Esophagus muscularis mucosa (tissue), 4 donors: Measurements from ENCODE around the gene NKX2-1. TPM values are rescaled to one million over a fixed set of nuclear protein-coding genes. Genes with fewer than 3 reads are reported as not detected.

Source experiments
- DNase-seq: peaks from one replicate; pipeline ENCODE4 v3.0.0-alpha.2; 2017; ENCODE audit errors: extremely low spot score
- H3K27ac ChIP-seq, 4 donors: fragments of 200-600 bp; sonication (generic); replicated peaks in 1 of 4; 1 replicate in 3 of 4; 2 replicates in 1 of 4; pipeline ENCODE4 v1.5.1; 2016 to 2019; ENCODE audit warnings: mild to moderate bottlenecking in 1 of 4
- H3K27me3 ChIP-seq, 4 donors: fragments of 200-600 bp; sonication (generic); one replicate each; pipeline versions ENCODE4 v1.5.1 to v1.6.0; 2016 to 2019
- H3K36me3 ChIP-seq, 4 donors: fragments of 200-600 bp; sonication (generic); one replicate each; pipeline ENCODE4 v1.5.1; 2016 to 2019
- H3K4me1 ChIP-seq, 4 donors: fragments of 200-600 bp; sonication (generic); one replicate each; pipeline ENCODE4 v1.5.1; 2016 to 2019
- H3K4me3 ChIP-seq, 4 donors: fragments of 200-600 bp; sonication (generic); 1 replicate in 2 of 4; 2 replicates in 2 of 4; pipeline ENCODE4 v1.5.1; 2016 to 2019; ENCODE audit warnings: mild to moderate bottlenecking in 4 of 4, moderate library complexity in 1 of 4
- H3K9me3 ChIP-seq, 4 donors: fragments of 200-600 bp; sonication (generic); 1 replicate in 3 of 4; 2 replicates in 1 of 4; pipeline ENCODE4 v1.5.1; 2016 to 2019
- CTCF ChIP-seq, 3 experiments: fragments of 200-600 bp in 2 of 3; fragments of 450-650 bp in 1 of 3; sonication (generic) in 2 of 3; IDR thresholded peaks; one replicate each; pipeline ENCODE4 v1.5.1; 2017 to 2019; ENCODE audit warnings: antibody characterized with exemption in 3 of 3, mild to moderate bottlenecking in 2 of 3, moderate library complexity in 1 of 3
- EP300 ChIP-seq: sonication (generic); formaldehyde crosslinking; IDR thresholded peaks from one replicate; pipeline ENCODE4 v1.6.1; 2017; ENCODE audit warnings: antibody characterized with exemption
- POLR2A ChIP-seq: fragments of 450-650 bp; IDR thresholded peaks from one replicate; pipeline ENCODE4 v1.6.1; 2017; ENCODE audit warnings: antibody characterized with exemption, moderate library complexity, mild to moderate bottlenecking, low read depth
- POLR2AphosphoS5 ChIP-seq, 2 donors: sonication (generic); formaldehyde crosslinking; IDR thresholded peaks; one replicate each; pipeline ENCODE4 v1.6.1; 2017; ENCODE audit warnings: antibody characterized with exemption in 2 of 2
- WGBS: methylation state at CpG from one replicate; pipeline ENCODE4 v1.1.5; 2018; 5-methylcytosine and 5-hydroxymethylcytosine counted together
- intact Hi-C: fragments of 100-400 bp; cut with DNase I; formaldehyde crosslinking; loops from one replicate; pipeline ENCODE4 v1.15.1; 2023
- total RNA-seq, 4 donors: library from RNA; depleted of rRNA; stranded (reverse); fragments of >200 nt; gene quantifications; one replicate each; pipeline versions ENCODE4 v1.1.0 to v1.2.1, GENCODE V29; 2016

The NKX2-1 gene
- total RNA-seq, 4 donors from 2014 or later, result 0.45 to 0.92 TPM; not detected in 2

GRCh38 chr14:36467332-36467731, 52.7 kb downstream of the NKX2-1 start:
- Histone ChIP-seq H3K4me1 (no peaks in the 10 kb centered on the region), H3K27me3 (peaks cover 0 to 14% (median 0%) of the 10 kb centered on the region in 4 donors), H3K9me3 (no peaks in the 10 kb centered on the region), H3K4me3 (no peak overlapping the region), H3K27ac (no peak overlapping the region), H3K36me3 (no peaks in the 10 kb centered on the region)
- TF ChIP-seq CTCF (IDR thresholded peaks at IDR 0.05), result no peak
- no peak for TF ChIP-seq EP300
- TF ChIP-seq POLR2A, result no peak
- TF ChIP-seq POLR2AphosphoS5 (IDR thresholded peaks at IDR 0.05), result no peak
- WGBS, result 53% methylated on average over 1 of the region's 1 CpG
- intact Hi-C loops, result no loop called here
- no peak for DNase-seq

Other genes with a start within 250 kb of the NKX2-1 start
- gene MBIP, start 199.6 kb downstream of the NKX2-1 start, total RNA-seq, result 10 to 100 TPM; 10.8 to 16.2 (median 12.9) TPM
- not detected for gene NKX2-8, start 62.4 kb upstream of the NKX2-1 start, total RNA-seq
- 1 to 10 TPM in 1 of 4 donors, under 1 TPM in 3; 0.50 to 2.1 (median 0.77) TPM for gene PAX9, start 141.6 kb upstream of the NKX2-1 start, total RNA-seq